ENCODE results near the gene KLHL4. TPM values are rescaled to one million over a fixed set of nuclear protein-coding genes. Genes with fewer than 3 reads are reported as not detected.

The KLHL4 gene
- total and polyA plus RNA-seq, 2 of the 13 experiments (the other 11 are each of a cell fraction or from before 2014, with no cell fraction given): 0.15 TPM; not detected in 1

- H3K36me3 ChIP-seq (replicated peaks in 1 of 2; ENCODE audit: control insufficient read depth in 1 of 2, insufficient read depth in 2 of 2, low read length in 2 of 2): no peaks in the 10 kb centered on the region
- FAIRE-seq (no peak), ATAC-seq (no peak), DNase-seq (ENCODE audit: low spot score) (no peak)
- no peaks in the 10 kb centered on the region for H3K79me2 ChIP-seq (ENCODE audit: insufficient read depth, low read length)
- no peak overlapping the region for H3K4me2 ChIP-seq (ENCODE audit: low read depth, low read length)
- in situ Hi-C loops (cut with HindIII; ENCODE audit: extremely low pct_ligation_motif_present, low pct_unique_long_range_greater_than_20kb): no loop called here
- no peak overlapping the region for H3K4me3 ChIP-seq (replicated peaks in 1 of 3; ENCODE audit: insufficient read depth in 1 of 3, low read depth in 2 of 3, low read length in 3 of 3)
- 0% methylated on average over 2 of the region's 2 CpGs for WGBS (ENCODE audit: low lambda C conversion rate)
- H3K27me3 ChIP-seq (ENCODE audit: control insufficient read depth in 1 of 2, insufficient read depth in 2 of 2, low read length in 2 of 2): no peaks in the 10 kb centered on the region
- no peaks in the 10 kb centered on the region for H3K9me3 ChIP-seq (ENCODE audit: low read length)
- ChIA-PET POLR2A (no interaction called here), CTCF (ENCODE audit: low intra/inter-chr PET ratio, low total read pairs) (no interaction called here)
- BruUV-seq (replicated peaks): no TSS peak
- TF ChIP-seq ZNF280B (CRISPR knock-in tag; IDR thresholded peaks at IDR 0.05; ENCODE audit: borderline replicate concordance) (no peak), POLR2A (IDR thresholded peaks at IDR 0.05; ENCODE audit: insufficient read depth in 1 of 2, low read depth in 2 of 2, low read length in 2 of 2) (no peak), HNF1A (IDR thresholded peaks at IDR 0.05; ENCODE audit: low read depth) (no peak), HNF1A (CRISPR knock-in tag; IDR thresholded peaks at IDR 0.05; ENCODE audit: borderline replicate concordance) (no peak), SALL2 (CRISPR knock-in tag; IDR thresholded peaks at IDR 0.05) (no peak), ZBTB42 (CRISPR knock-in tag; IDR thresholded peaks at IDR 0.05) (no peak), PHF21A (CRISPR knock-in tag; IDR thresholded peaks at IDR 0.05) (no peak), NR1H2 (CRISPR knock-in tag; IDR thresholded peaks at IDR 0.05; ENCODE audit: borderline replicate concordance, low read depth) (no peak), FLYWCH1 (CRISPR knock-in tag; IDR thresholded peaks at IDR 0.05) (no peak), ZNF460 (CRISPR knock-in tag; IDR thresholded peaks at IDR 0.05; ENCODE audit: borderline replicate concordance) (no peak), GPBP1L1 (CRISPR knock-in tag; IDR thresholded peaks at IDR 0.05) (no peak), ZNF746 (CRISPR knock-in tag; IDR thresholded peaks at IDR 0.05) (no peak), CBX2 (IDR thresholded peaks at IDR 0.05; ENCODE audit: low read depth, low read length) (no peak), CBX2 (CRISPR knock-in tag; IDR thresholded peaks at IDR 0.05; ENCODE audit: low read depth) (no peak), ZNF530 (CRISPR knock-in tag; IDR thresholded peaks at IDR 0.05; ENCODE audit: low read depth) (no peak)
- H4K20me1 ChIP-seq (ENCODE audit: insufficient read depth, low read length): no peaks in the 10 kb centered on the region
- intact Hi-C loops (cut with micrococcal nuclease; ENCODE audit: unreplicated experiment): no loop called here
- H2AFZ ChIP-seq (ENCODE audit: low read length): no peak overlapping the region
- no peak overlapping the region for H3K27ac ChIP-seq (ENCODE audit: extremely low read length, insufficient read depth, low read length)
- H3K4me1 ChIP-seq (ENCODE audit: insufficient read depth, low read length): no peaks in the 10 kb centered on the region
- no peak overlapping the region for H3K9ac ChIP-seq (ENCODE audit: insufficient read depth, low read depth, low read length)
Observed at GRCh38 chrX:87525771-87526229, 8.2 kb downstream of the KLHL4 start.
